Globus pallidus (tissue), 1 donor: ENCODE data around the gene FLCN.

ENCODE experiments used
- DNase-seq: peaks from one replicate; pipeline ENCODE4 v3.0.0-alpha.2; 2015; ENCODE audit warnings: low spot score

Gene FLCN

GRCh38 chr17:17167356-17167755 lies 69.6 kb downstream of the FLCN start:
- no peak for DNase-seq

GRCh38 chr17:17166446-17166845 lies 70.5 kb downstream of the FLCN start:
- no peak for DNase-seq

DNA sequence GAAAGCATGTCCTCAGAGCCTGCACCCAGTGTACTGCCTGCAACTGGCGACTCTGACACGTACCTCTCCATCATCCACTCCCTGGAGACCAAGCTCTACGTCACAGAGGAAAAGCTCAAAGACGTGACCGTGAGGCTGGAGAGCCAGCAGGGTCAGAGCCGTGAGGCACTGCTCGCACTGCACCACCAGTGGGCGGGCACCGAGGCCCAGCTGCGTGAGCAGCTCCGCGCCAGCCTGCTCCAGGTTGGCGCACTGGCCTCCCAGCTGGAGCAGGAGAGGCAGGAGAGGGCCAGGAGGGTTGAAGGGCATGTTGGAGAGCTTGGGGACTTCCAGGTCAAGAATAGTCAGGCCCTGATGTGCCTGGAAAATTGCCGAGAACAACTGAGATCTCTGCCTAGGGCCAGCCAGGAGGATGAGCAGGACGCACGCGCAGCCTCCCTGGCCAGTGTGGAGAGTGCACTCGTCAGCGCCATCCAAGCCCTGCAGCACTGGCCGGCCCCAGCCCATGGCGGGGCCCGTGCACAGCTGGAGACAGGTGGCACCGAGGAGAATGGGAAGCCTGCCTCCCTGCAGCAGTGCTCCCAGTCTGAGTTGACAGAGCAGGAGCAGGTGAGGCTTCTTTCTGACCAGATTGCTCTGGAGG lies 71.2 kb downstream of the FLCN start:
- no peak for DNase-seq

GRCh38 chr17:17164676-17165075 lies 72.3 kb downstream of the FLCN start:
- DNase-seq, result no peak

- DNase-seq, result no peak
Measured at GRCh38 chr17:17164156-17164555, 72.8 kb downstream of the FLCN start.
